Endothelial cell (in vitro differentiated cells): Measurements from ENCODE around the gene GNAZ. TPM values are rescaled to one million over a fixed set of nuclear protein-coding genes. Genes with fewer than 3 reads are reported as not detected.

Experiments
- DNase-seq: peaks from one replicate; pipeline ENCODE4 v3.0.0; 2021; ENCODE audit warnings: low spot score
- H3K27ac Mint-ChIP-seq: one replicate; pipeline ENCODE4 v1.8.0; 2021; ENCODE audit warnings: mixed read lengths, inconsistent platforms; ENCODE audit not compliant: unreplicated experiment
- H3K27me3 Mint-ChIP-seq: one replicate; pipeline ENCODE4 v1.8.0; 2021; ENCODE audit warnings: mild to moderate bottlenecking, moderate library complexity, mixed read lengths, inconsistent platforms; ENCODE audit not compliant: unreplicated experiment
- H3K36me3 Mint-ChIP-seq: one replicate; pipeline ENCODE4 v1.8.0; 2021; ENCODE audit warnings: mild to moderate bottlenecking, low read depth, mixed read lengths, inconsistent platforms; ENCODE audit not compliant: unreplicated experiment
- H3K4me1 Mint-ChIP-seq: one replicate; pipeline ENCODE4 v1.8.0; 2021; ENCODE audit warnings: mild to moderate bottlenecking, mixed read lengths, inconsistent platforms; ENCODE audit not compliant: unreplicated experiment
- H3K4me3 Mint-ChIP-seq: one replicate; pipeline ENCODE4 v1.8.0; 2021; ENCODE audit warnings: mild to moderate bottlenecking, mixed read lengths, inconsistent platforms; ENCODE audit not compliant: unreplicated experiment
- H3K9me3 Mint-ChIP-seq: one replicate; pipeline ENCODE4 v1.8.0; 2021; ENCODE audit warnings: mixed read lengths, inconsistent platforms; ENCODE audit not compliant: unreplicated experiment
- total RNA-seq: library from RNA; stranded (reverse); fragmentation: NEBNext Ultra II Directional; extraction: Animal tissue kit (Norgen Biotek cat#: 25700); gene quantifications from one replicate; pipeline ENCODE4 v1.2.1, GENCODE V29; 2021; ENCODE audit not compliant: unreplicated experiment
- TF ChIP-seq, protein P1 (sequence below): fragments of 200-600 bp; sonication (generic); IDR thresholded peaks from one replicate; pipeline ENCODE4 v1.5.0; 2021; ENCODE audit warnings: antibody characterized with exemption; ENCODE audit not compliant: unreplicated experiment

The GNAZ gene
- total RNA-seq, 1 donor from 2014 or later = 0.21 TPM

DNA sequence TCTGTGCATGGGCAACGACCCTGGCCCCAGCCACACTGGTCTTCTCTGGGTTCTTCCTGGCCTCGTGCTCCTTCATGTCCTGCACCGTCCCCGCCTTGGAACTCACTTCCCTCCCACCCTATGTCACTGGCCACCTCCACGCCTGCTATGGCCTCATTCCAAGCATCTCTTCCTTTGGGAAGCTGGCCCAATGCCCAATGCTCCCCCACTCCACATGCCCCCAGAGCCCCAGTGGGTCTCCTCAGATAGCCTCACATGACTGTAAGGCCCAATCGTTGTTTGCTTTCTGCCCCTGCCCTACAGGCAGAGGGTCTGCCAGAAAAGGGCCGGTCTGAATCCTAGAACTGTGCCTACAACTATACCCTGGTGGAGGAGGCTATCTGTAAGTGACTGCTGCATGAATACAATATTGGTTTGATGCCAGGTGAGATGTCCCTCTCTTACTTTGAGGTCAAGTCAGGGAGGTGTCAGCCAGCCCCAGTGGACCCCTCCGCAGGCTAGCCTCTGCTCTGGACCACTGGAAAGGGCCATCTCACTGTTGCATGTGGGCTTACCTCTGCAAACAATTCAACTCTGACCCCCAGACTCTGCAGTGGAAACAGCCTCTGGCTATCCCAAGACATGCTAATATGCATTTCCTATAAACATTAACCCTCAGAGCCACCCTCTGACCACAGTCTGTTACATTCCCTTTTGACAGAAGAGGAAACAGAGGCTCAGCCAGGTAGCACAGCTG, 2.1 kb upstream of the GNAZ start:
- Mint-ChIP-seq H3K27ac (no peak overlapping the region), H3K36me3 (peaks cover 4% of the 10 kb centered on the region), H3K27me3 (peaks cover 33% of the 10 kb centered on the region), H3K9me3 (no peaks in the 10 kb centered on the region), H3K4me3 (no peak overlapping the region), H3K4me1 (no peaks in the 10 kb centered on the region)
- TF ChIP-seq, protein P1, sequence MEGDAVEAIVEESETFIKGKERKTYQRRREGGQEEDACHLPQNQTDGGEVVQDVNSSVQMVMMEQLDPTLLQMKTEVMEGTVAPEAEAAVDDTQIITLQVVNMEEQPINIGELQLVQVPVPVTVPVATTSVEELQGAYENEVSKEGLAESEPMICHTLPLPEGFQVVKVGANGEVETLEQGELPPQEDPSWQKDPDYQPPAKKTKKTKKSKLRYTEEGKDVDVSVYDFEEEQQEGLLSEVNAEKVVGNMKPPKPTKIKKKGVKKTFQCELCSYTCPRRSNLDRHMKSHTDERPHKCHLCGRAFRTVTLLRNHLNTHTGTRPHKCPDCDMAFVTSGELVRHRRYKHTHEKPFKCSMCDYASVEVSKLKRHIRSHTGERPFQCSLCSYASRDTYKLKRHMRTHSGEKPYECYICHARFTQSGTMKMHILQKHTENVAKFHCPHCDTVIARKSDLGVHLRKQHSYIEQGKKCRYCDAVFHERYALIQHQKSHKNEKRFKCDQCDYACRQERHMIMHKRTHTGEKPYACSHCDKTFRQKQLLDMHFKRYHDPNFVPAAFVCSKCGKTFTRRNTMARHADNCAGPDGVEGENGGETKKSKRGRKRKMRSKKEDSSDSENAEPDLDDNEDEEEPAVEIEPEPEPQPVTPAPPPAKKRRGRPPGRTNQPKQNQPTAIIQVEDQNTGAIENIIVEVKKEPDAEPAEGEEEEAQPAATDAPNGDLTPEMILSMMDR = no peak
- no peak for DNase-seq

DNA sequence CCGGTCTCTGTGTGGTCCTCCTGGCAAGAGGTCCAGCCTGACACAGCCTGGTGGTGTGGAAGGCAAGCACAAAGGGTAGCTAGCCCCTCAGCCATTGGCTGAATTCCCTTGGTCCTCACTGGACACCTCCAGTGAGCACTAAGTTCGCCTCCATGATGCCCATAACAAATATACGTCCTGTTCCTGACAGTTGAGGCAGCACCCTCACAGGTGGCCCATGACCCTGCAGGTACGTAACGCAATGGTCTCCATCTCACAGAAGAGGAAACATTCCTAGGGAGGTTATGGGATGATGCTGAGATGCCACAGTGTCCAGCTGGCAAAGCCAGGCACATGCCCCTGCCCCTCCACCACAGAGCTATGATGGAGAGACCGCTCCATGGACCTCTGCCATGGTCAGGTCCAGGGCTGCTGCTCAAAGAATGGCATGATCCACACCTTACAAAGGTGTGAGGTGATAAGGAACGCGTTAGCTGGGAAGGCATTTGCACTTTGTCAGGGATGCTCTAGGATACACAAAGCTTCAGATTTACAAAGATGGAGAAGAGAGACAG, 1.4 kb upstream of the GNAZ start:
- H3K27me3 Mint-ChIP-seq = peaks cover 35% of the 10 kb centered on the region
- no peaks in the 10 kb centered on the region for H3K4me1 Mint-ChIP-seq
- no peaks in the 10 kb centered on the region for H3K9me3 Mint-ChIP-seq
- no peak for DNase-seq
- peaks cover 4% of the 10 kb centered on the region for H3K36me3 Mint-ChIP-seq
- TF ChIP-seq, protein P1 = no peak
- no peak overlapping the region for H3K4me3 Mint-ChIP-seq
- H3K27ac Mint-ChIP-seq = peak overlapping the region; percentile 44

DNA sequence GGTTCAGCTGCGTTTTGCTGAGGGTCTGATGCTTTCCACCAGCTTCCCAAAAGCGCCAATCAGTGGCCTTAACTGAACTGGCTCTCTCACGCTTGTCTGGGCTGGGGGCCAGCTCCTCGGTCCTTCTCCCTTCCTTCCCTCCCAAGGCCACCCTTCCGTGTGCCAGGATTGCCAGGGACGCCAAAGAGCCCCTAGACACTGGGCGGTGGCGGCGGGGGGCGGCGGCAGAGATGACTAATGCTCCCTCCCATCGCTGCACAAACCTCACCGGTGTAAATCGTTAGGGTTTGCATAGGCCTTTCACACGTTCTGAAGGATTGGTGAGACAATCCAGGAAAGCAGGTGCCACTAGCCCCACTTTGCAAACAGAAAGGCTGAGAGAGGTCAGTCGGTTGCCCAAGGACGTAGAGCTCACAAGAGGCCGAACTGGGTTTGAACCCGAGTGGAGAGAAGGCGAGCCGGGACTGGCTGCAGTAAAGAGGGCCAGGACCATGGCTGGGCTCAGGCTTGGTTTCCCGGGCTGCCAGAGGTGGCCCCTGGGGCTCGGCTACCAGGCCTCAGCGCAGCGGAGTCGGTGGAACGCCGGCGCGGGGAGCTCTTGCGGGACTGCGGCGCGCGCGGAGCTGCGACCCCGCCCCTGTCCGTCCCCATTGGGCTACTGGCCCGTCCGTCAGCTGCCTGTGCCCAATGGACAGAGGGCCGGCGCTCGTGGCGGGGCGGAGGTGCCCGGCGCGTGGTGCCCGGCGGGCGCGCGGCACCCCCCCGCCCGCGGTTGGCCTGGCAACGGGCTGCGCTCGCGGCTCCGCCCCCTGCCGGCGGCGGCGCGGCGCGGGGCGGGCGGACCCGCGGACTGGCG, 589 bp upstream of the GNAZ start:
- peak; percentile 85 for DNase-seq
- H3K4me1 Mint-ChIP-seq = no peaks in the 10 kb centered on the region
- H3K27ac Mint-ChIP-seq = no peak overlapping the region
- H3K4me3 Mint-ChIP-seq = peak overlapping the region; percentile 88
- H3K9me3 Mint-ChIP-seq = no peaks in the 10 kb centered on the region
- peaks cover 38% of the 10 kb centered on the region for H3K27me3 Mint-ChIP-seq
- H3K36me3 Mint-ChIP-seq = peaks cover 4% of the 10 kb centered on the region
- TF ChIP-seq, protein P1 = no peak

DNA sequence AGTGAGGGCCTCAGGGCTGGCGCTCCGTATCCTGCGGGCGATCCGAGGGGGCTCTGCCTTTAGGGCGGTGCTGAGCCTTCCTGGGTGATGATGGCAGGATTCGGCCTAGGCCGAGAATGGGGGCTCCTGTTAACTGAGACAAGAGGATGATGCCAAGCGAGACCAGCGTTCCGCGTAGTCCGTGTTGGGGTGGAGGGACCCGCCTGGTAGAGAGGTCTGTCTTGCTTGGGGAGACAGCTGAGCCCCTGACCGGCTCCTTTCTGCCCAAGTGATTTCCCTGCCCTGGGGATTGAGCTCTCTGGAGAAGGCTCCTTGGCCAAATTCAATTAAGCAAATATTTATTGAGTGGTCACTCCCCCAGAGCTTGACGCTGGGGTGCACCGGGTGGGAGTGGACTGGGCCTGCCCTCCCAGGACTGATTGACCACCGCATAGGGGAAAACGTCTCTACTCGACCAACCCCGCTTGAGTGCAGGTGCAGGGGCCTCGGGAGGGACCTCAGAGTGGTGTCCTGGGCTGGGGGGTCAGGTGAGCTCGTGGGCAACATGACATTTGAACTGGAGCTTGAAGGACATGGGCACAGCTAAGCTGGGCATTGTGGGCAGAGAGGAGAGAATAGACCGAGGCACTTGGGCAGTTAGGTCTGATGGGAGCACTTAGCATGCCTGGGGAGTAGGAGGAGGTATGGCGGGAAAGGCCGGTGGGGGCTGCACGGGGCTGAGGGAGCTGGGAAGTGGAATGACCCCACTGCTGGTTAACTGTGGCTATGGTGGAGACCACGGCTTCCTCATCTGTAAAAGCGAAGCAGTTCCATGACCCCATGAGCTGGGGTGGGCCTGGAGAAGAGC, 1.1 kb downstream of the GNAZ start:
- Mint-ChIP-seq H3K4me1 (no peaks in the 10 kb centered on the region), H3K36me3 (peaks cover 4% of the 10 kb centered on the region), H3K9me3 (no peaks in the 10 kb centered on the region), H3K27me3 (peaks cover 36% of the 10 kb centered on the region), H3K27ac (no peak overlapping the region), H3K4me3 (peak overlapping the region; percentile 67)
- no peak for DNase-seq
- TF ChIP-seq, protein P1 = no peak
